ENCODE results near the gene ZBED4. TPM values are rescaled to one million over a fixed set of nuclear protein-coding genes. Genes with fewer than 3 reads are reported as not detected.

The ZBED4 gene
- total RNA-seq, 1 experiment from 2014 or later: 23.0 TPM

- Histone ChIP-seq H3K79me2 (ENCODE audit: insufficient read depth, low read length) (no peaks in the 10 kb centered on the region), H4K8ac (replicated peaks; ENCODE audit: insufficient read length, low read depth, low read length) (no peak overlapping the region), H3T11ph (ENCODE audit: low read length) (no peak overlapping the region), H3K27me3 (ENCODE audit: insufficient read depth, low read length) (no peaks in the 10 kb centered on the region), H3K9me3 (ENCODE audit: control insufficient read depth, low read depth, low read length) (no peaks in the 10 kb centered on the region), H3K23me2 (ENCODE audit: insufficient read length, low read depth, low read length, poor library complexity, severe bottlenecking) (peaks cover 9% of the 10 kb centered on the region), H2BK15ac (ENCODE audit: low read depth, low read length) (no peak overlapping the region), H4K91ac (ENCODE audit: insufficient read length, low read depth, low read length) (no peak overlapping the region), H3K9ac (ENCODE audit: extremely low read depth, insufficient read length, low read length) (no peak overlapping the region), H2AK5ac (ENCODE audit: insufficient read length, low read length) (no peak overlapping the region), H3K56ac (ENCODE audit: insufficient read length, low read depth, low read length) (no peak overlapping the region), H2BK12ac (ENCODE audit: insufficient read length, low read depth, low read length) (no peak overlapping the region), H2BK5ac (ENCODE audit: insufficient read length, low read length) (no peak overlapping the region), H3K14ac (ENCODE audit: insufficient read depth, low read length) (no peak overlapping the region; the same call in 1 of the 2 replicates), H2BK20ac (ENCODE audit: low read depth, low read length, poor library complexity, severe bottlenecking) (no peak overlapping the region), H2AFZ (ENCODE audit: low read length) (no peak overlapping the region), H3K4me1 (ENCODE audit: insufficient read depth, low read length) (peaks cover 2% of the 10 kb centered on the region; the same call in 1 of the 2 replicates), H3K18ac (ENCODE audit: insufficient read length, low read depth, low read length) (no peak overlapping the region), H2BK120ac (ENCODE audit: low read depth, low read length, poor library complexity, severe bottlenecking) (no peak overlapping the region), H3K79me1 (ENCODE audit: insufficient read depth, low read depth, low read length, poor library complexity, severe bottlenecking) (no peaks in the 10 kb centered on the region), H4K5ac (ENCODE audit: insufficient read length, low read depth, low read length) (no peak overlapping the region), H3K23ac (ENCODE audit: insufficient read length, low read depth, low read length) (no peak overlapping the region), H3K4me2 (ENCODE audit: insufficient read depth, insufficient read length, low read length) (no peak overlapping the region), H3K4ac (ENCODE audit: low read depth, low read length) (no peak overlapping the region), H4K20me1 (ENCODE audit: control insufficient read depth, insufficient read depth, insufficient read length) (no peaks in the 10 kb centered on the region), H3K27ac (ENCODE audit: insufficient read length, low read depth, low read length) (no peak overlapping the region)
- no peak for DNase-seq
- TF ChIP-seq CTCF (conservative IDR thresholded peaks at IDR 0.05): no peak
- Mint-ChIP-seq H3K27ac (no peak overlapping the region), H3K36me3 (ENCODE audit: insufficient read depth in 1 of 3, low read depth in 3 of 3) (no peaks in the 10 kb centered on the region), H3K4me3 (no peak overlapping the region), H3K9me3 (no peaks in the 10 kb centered on the region; a peak in 2 of 5 replicates), H3K27me3 (ENCODE audit: low read depth) (no peaks in the 10 kb centered on the region), H3K4me1 (peaks cover 6 to 11% of the 10 kb centered on the region in 2 experiments)
- no CpG with 5 or more reads among the region's 19 CpGs for WGBS (ENCODE audit: extremely low coverage, insufficient read length, low lambda C conversion rate)
These were observed 85.0 kb downstream of the ZBED4 start for GRCh38 chr22:49938565-49939136.

Other genes starting within 250 kb of the ZBED4 start
- 51.3 and 53.3 TPM in 2 replicates for gene BRD1, start 26.0 kb upstream of the ZBED4 start, total RNA-seq (2021)
- 19.2 and 20.6 TPM in 2 replicates for gene ALG12, start 64.6 kb downstream of the ZBED4 start, total RNA-seq (2021)
- gene CRELD2, start 64.8 kb downstream of the ZBED4 start, total RNA-seq (2021): 34.7 and 37.9 TPM in 2 replicates
- 43.4 and 45.1 TPM in 2 replicates for gene PIM3, start 106.9 kb downstream of the ZBED4 start, total RNA-seq (2021)
- gene IL17REL, start 158.9 kb downstream of the ZBED4 start, total RNA-seq (2021): 0.11 and 0.20 TPM in 2 replicates
- not detected in 2 replicates for gene TTLL8, start 204.5 kb downstream of the ZBED4 start, total RNA-seq (2021)
- not detected in 2 replicates for gene MLC1, start 231.6 kb downstream of the ZBED4 start, total RNA-seq (2021)
- not detected in 2 replicates for gene MOV10L1, start 236.2 kb downstream of the ZBED4 start, total RNA-seq (2021)

Data from H9 (cell line).